Sigmoid colon (tissue), 7 donors: Measurements from ENCODE around the gene NCOA6. TPM values are rescaled to one million over a fixed set of nuclear protein-coding genes. Genes with fewer than 3 reads are reported as not detected.

Source experiments
- DNase-seq: peaks from one replicate; pipeline ENCODE4 v3.0.0-alpha.2; 2019
- H3K27ac ChIP-seq, 4 donors: fragments of 200-600 bp; sonication (generic); one replicate each; pipeline ENCODE4 v1.5.1; 2016 to 2019; ENCODE audit warnings: mild to moderate bottlenecking in 1 of 4
- H3K27me3 ChIP-seq, 3 donors: fragments of 200-600 bp; sonication (generic); one replicate each; pipeline ENCODE4 v1.5.1; 2019; ENCODE audit warnings: mild to moderate bottlenecking in 1 of 3
- H3K36me3 ChIP-seq, 4 donors: fragments of 200-600 bp; sonication (generic); one replicate each; pipeline ENCODE4 v1.5.1; 2016 to 2019
- H3K4me1 ChIP-seq, 4 donors: fragments of 200-600 bp; sonication (generic); one replicate each; pipeline ENCODE4 v1.5.1; 2017 to 2019
- H3K4me3 ChIP-seq, 4 donors: fragments of 200-600 bp; sonication (generic); one replicate each; pipeline ENCODE4 v1.5.1; 2017 to 2019; ENCODE audit warnings: mild to moderate bottlenecking in 2 of 4, moderate library complexity in 1 of 4
- H3K9me3 ChIP-seq, 4 donors: fragments of 200-600 bp in 3 of 4; sonication (generic) in 3 of 4; one replicate each; pipeline versions ENCODE4 v1.5.1 to v1.6.1; 2013 to 2019
- CTCF ChIP-seq, 4 experiments: fragments of 450-650 bp in 3 of 4; fragments of 200-600 bp in 1 of 4; IDR thresholded peaks; one replicate each; pipeline ENCODE4 v1.5.1; 2016 to 2019; ENCODE audit warnings: antibody characterized with exemption in 4 of 4, mild to moderate bottlenecking in 3 of 4, moderate library complexity in 2 of 4
- EP300 ChIP-seq, 4 donors: sonication (generic); formaldehyde crosslinking; IDR thresholded peaks; one replicate each; pipeline ENCODE4 v1.6.1; 2017; ENCODE audit warnings: antibody characterized with exemption in 4 of 4
- POLR2A ChIP-seq, 2 donors: fragments of 450-650 bp; IDR thresholded peaks; one replicate each; pipeline ENCODE4 v1.6.1; 2016; ENCODE audit warnings: antibody characterized with exemption in 2 of 2, mild to moderate bottlenecking in 2 of 2, moderate library complexity in 2 of 2
- POLR2AphosphoS5 ChIP-seq, 4 donors: sonication (generic); formaldehyde crosslinking; IDR thresholded peaks; one replicate each; pipeline ENCODE4 v1.6.1; 2017; ENCODE audit warnings: antibody characterized with exemption in 4 of 4
- WGBS, 2 donors: extraction: QIAGEN DNeasy Blood & Tissue Kit; methylation state at CpG; one replicate each; pipeline ENCODE4 v1.1.7; 2013; 5-methylcytosine and 5-hydroxymethylcytosine counted together
- intact Hi-C: fragments of 100-400 bp; cut with DNase I; formaldehyde crosslinking; loops from one replicate; pipeline ENCODE4 v1.15.1; 2023
- polyA plus RNA-seq, 3 donors: library from polyadenylated mRNA; stranded (reverse); fragments of 200-250 nt; gene quantifications; one replicate each; pipeline ENCODE4 v1.2.3, GENCODE V29; 2013
- total RNA-seq, 4 donors: library from RNA; depleted of rRNA; stranded (reverse); fragments of >200 nt; gene quantifications; one replicate each; pipeline ENCODE4 v1.1.0, GENCODE V29; 2016
- donor health status: healthy with polysubstance abuse.
- donor health status: Bipolar disorder and iron deficiency.
- donor health status: healthy.

NCOA6 gene
- total and polyA plus RNA-seq, 7 donors: 16.9 to 24.9 (median 21.8) TPM

GRCh38 chr20:34747479-34747878 is 78.0 kb downstream of the NCOA6 start:
- Histone ChIP-seq H3K4me3 (no peak overlapping the region), H3K4me1 (no peaks in the 10 kb centered on the region), H3K27me3 (no peaks in the 10 kb centered on the region), H3K36me3 (peaks cover 27 to 97% (median 44%) of the 10 kb centered on the region in 4 donors), H3K9me3 (no peaks in the 10 kb centered on the region), H3K27ac (no peak overlapping the region)
- DNase-seq: no peak
- intact Hi-C loops: no loop called here
- 85 to 91% methylated on average over 2 of the region's 2 CpGs for WGBS, 2 donors
- TF ChIP-seq EP300 (IDR thresholded peaks at IDR 0.05) (no peak), POLR2AphosphoS5 (IDR thresholded peaks at IDR 0.05) (no peak), CTCF (IDR thresholded peaks at IDR 0.05) (no peak), POLR2A (IDR thresholded peaks at IDR 0.05) (no peak)

- H3K27ac ChIP-seq: no peak overlapping the region
- no peak for DNase-seq
- H3K9me3 ChIP-seq: no peaks in the 10 kb centered on the region
- H3K4me3 ChIP-seq: no peak overlapping the region
- peaks cover 24 to 97% (median 47%) of the 10 kb centered on the region in 4 donors for H3K36me3 ChIP-seq
- TF ChIP-seq POLR2A (IDR thresholded peaks at IDR 0.05) (no peak), CTCF (IDR thresholded peaks at IDR 0.05) (no peak), EP300 (IDR thresholded peaks at IDR 0.05) (no peak), POLR2AphosphoS5 (IDR thresholded peaks at IDR 0.05) (no peak)
- no peaks in the 10 kb centered on the region for H3K4me1 ChIP-seq
- intact Hi-C loops: no loop called here
- WGBS, 2 donors: 69 to 85% methylated on average over 3 of the region's 3 CpGs
- no peaks in the 10 kb centered on the region for H3K27me3 ChIP-seq
Measured at GRCh38 chr20:34746674-34747073, 78.8 kb downstream of the NCOA6 start.

GRCh38 chr20:34744847-34745246 is 80.6 kb downstream of the NCOA6 start:
- 77 to 83% methylated on average over 1 of the region's 1 CpG for WGBS, 2 donors
- peaks cover 19 to 99% (median 45%) of the 10 kb centered on the region in 4 donors for H3K36me3 ChIP-seq

DNA sequence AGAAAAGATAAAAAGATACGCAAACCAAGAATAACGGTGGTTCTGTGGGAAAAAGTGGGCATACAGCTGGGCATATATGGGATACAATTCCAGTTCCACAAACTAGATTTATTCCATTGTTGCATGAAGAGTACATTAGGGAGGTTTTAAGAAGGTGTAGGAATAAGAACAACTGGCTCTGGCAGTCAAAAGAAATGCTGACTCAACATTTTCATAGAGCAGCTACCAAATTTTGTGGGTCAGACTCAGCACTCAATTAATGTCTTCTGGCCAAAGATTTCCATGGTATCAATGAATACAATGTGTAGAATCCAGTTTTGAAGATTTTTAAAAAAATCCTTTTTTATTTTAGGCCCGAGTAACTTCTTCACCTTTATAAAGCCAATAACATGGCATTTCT is 81.1 kb downstream of the NCOA6 start:
- Histone ChIP-seq H3K9me3 (no peaks in the 10 kb centered on the region), H3K4me3 (no peak overlapping the region), H3K27me3 (no peaks in the 10 kb centered on the region), H3K36me3 (peaks cover 14 to 99% (median 41%) of the 10 kb centered on the region in 4 donors), H3K27ac (no peak overlapping the region), H3K4me1 (no peaks in the 10 kb centered on the region)
- DNase-seq: no peak
- no peak for TF ChIP-seq POLR2A (IDR thresholded peaks at IDR 0.05)
- TF ChIP-seq EP300 (IDR thresholded peaks at IDR 0.05): no peak
- no peak for TF ChIP-seq CTCF (IDR thresholded peaks at IDR 0.05)
- TF ChIP-seq POLR2AphosphoS5 (IDR thresholded peaks at IDR 0.05): no peak
- 94 to 95% methylated on average over 3 of the region's 3 CpGs for WGBS, 2 donors
- intact Hi-C loops: no loop called here

More at GRCh38 chr20:34744847-34745246, 80.6 kb downstream of the NCOA6 start:
- Histone ChIP-seq H3K9me3 (no peaks in the 10 kb centered on the region), H3K4me1 (no peaks in the 10 kb centered on the region), H3K4me3 (no peak overlapping the region), H3K27me3 (no peaks in the 10 kb centered on the region), H3K27ac (no peak overlapping the region)
- intact Hi-C loops: no loop called here
- no peak for DNase-seq
- TF ChIP-seq POLR2AphosphoS5 (IDR thresholded peaks at IDR 0.05) (no peak), EP300 (IDR thresholded peaks at IDR 0.05) (no peak), POLR2A (IDR thresholded peaks at IDR 0.05) (no peak), CTCF (IDR thresholded peaks at IDR 0.05) (no peak)

- intact Hi-C loops: no loop called here
- Histone ChIP-seq H3K36me3 (peaks cover 6 to 89% (median 37%) of the 10 kb centered on the region in 4 donors), H3K4me3 (no peak overlapping the region), H3K27me3 (no peaks in the 10 kb centered on the region), H3K27ac (no peak overlapping the region), H3K9me3 (no peaks in the 10 kb centered on the region), H3K4me1 (no peaks in the 10 kb centered on the region)
- WGBS, 2 donors: 96 to 100% methylated on average over 1 of the region's 1 CpG
- TF ChIP-seq POLR2AphosphoS5 (IDR thresholded peaks at IDR 0.05) (no peak), EP300 (IDR thresholded peaks at IDR 0.05) (no peak)
- DNase-seq: no peak
Measured at GRCh38 chr20:34743039-34743438, 82.4 kb downstream of the NCOA6 start.
